ENCODE measurements around the gene HOXA3. TPM values are rescaled to one million over a fixed set of nuclear protein-coding genes. Genes with fewer than 3 reads are reported as not detected.

HOXA3 gene
- total and polyA plus RNA-seq, 4 donors: 3.8 to 20.8 (median 10.9) TPM

GRCh38 chr7:27179503-27180430 lies 27.4 kb upstream of the HOXA3 start:
- H3K4me3 ChIP-seq (ENCODE audit: low read length in 2 of 2): no peak overlapping the region
- WGBS, 2 donors: 17% methylated on average over 54 to 56 of the region's 56 CpGs
- no peaks in the 10 kb centered on the region for H3K9me3 ChIP-seq (ENCODE audit: control insufficient read depth, low read length)
- peak; percentile 81 for ATAC-seq (ENCODE audit: low FRiP score)
- H3K36me3 ChIP-seq (ENCODE audit: control insufficient read depth in 1 of 2, insufficient read depth in 2 of 2, low read length in 1 of 2): no peaks in the 10 kb centered on the region
- intact Hi-C loops (cut with DNase I): no loop called here
- DNase-seq: peak; percentile 72 to 94
- H3K4me1 ChIP-seq (ENCODE audit: control insufficient read depth in 1 of 2, insufficient read depth in 2 of 2, low read length in 2 of 2): no peaks in the 10 kb centered on the region
- no peaks in the 10 kb centered on the region for H3K27me3 ChIP-seq (ENCODE audit: control insufficient read depth in 1 of 2, insufficient read depth in 2 of 2, low read length in 1 of 2)
- H3K27ac ChIP-seq (ENCODE audit: low read depth in 1 of 2, low read length in 2 of 2): no peak overlapping the region

GRCh38 chr7:27179030-27179429 lies 26.6 kb upstream of the HOXA3 start:
- peak in 1 of 2 donors; percentile 12 for DNase-seq
- H3K27ac ChIP-seq (ENCODE audit: low read depth in 1 of 2, low read length in 2 of 2): no peak overlapping the region
- no peaks in the 10 kb centered on the region for H3K9me3 ChIP-seq (ENCODE audit: control insufficient read depth, low read length)
- ATAC-seq (ENCODE audit: low FRiP score): no peak
- intact Hi-C loops (cut with DNase I): no loop called here
- no peaks in the 10 kb centered on the region for H3K4me1 ChIP-seq (ENCODE audit: control insufficient read depth in 1 of 2, insufficient read depth in 2 of 2, low read length in 2 of 2)
- H3K4me3 ChIP-seq (ENCODE audit: low read length in 2 of 2): no peak overlapping the region
- no peaks in the 10 kb centered on the region for H3K27me3 ChIP-seq (ENCODE audit: control insufficient read depth in 1 of 2, insufficient read depth in 2 of 2, low read length in 1 of 2)
- WGBS, 2 donors: 64 to 67% methylated on average over 14 of the region's 14 CpGs
- H3K36me3 ChIP-seq (ENCODE audit: control insufficient read depth in 1 of 2, insufficient read depth in 2 of 2, low read length in 1 of 2): no peaks in the 10 kb centered on the region

GRCh38 chr7:27178366-27178765 lies 26.0 kb upstream of the HOXA3 start:
- WGBS, 2 donors: 96 to 99% methylated on average over 6 of the region's 6 CpGs
- no peaks in the 10 kb centered on the region for H3K27me3 ChIP-seq (ENCODE audit: control insufficient read depth in 1 of 2, insufficient read depth in 2 of 2, low read length in 1 of 2)
- no peaks in the 10 kb centered on the region for H3K36me3 ChIP-seq (ENCODE audit: control insufficient read depth in 1 of 2, insufficient read depth in 2 of 2, low read length in 1 of 2)
- intact Hi-C loops (cut with DNase I): no loop called here
- no peaks in the 10 kb centered on the region for H3K4me1 ChIP-seq (ENCODE audit: control insufficient read depth in 1 of 2, insufficient read depth in 2 of 2, low read length in 2 of 2)
- no peak for ATAC-seq (ENCODE audit: low FRiP score)
- DNase-seq: peak in 1 of 2 donors; percentile 46
- no peak overlapping the region for H3K27ac ChIP-seq (ENCODE audit: low read depth in 1 of 2, low read length in 2 of 2)
- H3K9me3 ChIP-seq (ENCODE audit: control insufficient read depth, low read length): no peaks in the 10 kb centered on the region
- H3K4me3 ChIP-seq (ENCODE audit: low read length in 2 of 2): no peak overlapping the region

GRCh38 chr7:27177795-27178320 lies 25.5 kb upstream of the HOXA3 start:
- intact Hi-C loops (cut with DNase I): no loop called here
- no peak overlapping the region for H3K27ac ChIP-seq (ENCODE audit: low read depth in 1 of 2, low read length in 2 of 2)

GRCh38 chr7:27176962-27177794 lies 24.8 kb upstream of the HOXA3 start:
- H3K27me3 ChIP-seq (ENCODE audit: control insufficient read depth in 1 of 2, insufficient read depth in 2 of 2, low read length in 1 of 2): peaks cover 0 to 1% of the 10 kb centered on the region in 2 donors
- intact Hi-C loops (cut with DNase I): no loop called here
- 91 to 97% methylated on average over 22 of the region's 22 CpGs for WGBS, 2 donors
- DNase-seq: peak in 1 of 2 donors; percentile 57
- H3K4me3 ChIP-seq (ENCODE audit: low read length in 2 of 2): no peak overlapping the region
- H3K9me3 ChIP-seq (ENCODE audit: control insufficient read depth, low read length): no peaks in the 10 kb centered on the region
- H3K4me1 ChIP-seq (ENCODE audit: control insufficient read depth in 1 of 2, insufficient read depth in 2 of 2, low read length in 2 of 2): no peaks in the 10 kb centered on the region
- no peak overlapping the region for H3K27ac ChIP-seq (ENCODE audit: low read depth in 1 of 2, low read length in 2 of 2)
- no peaks in the 10 kb centered on the region for H3K36me3 ChIP-seq (ENCODE audit: control insufficient read depth in 1 of 2, insufficient read depth in 2 of 2, low read length in 1 of 2)
- ATAC-seq (ENCODE audit: low FRiP score): no peak

More at GRCh38 chr7:27177795-27178320, 25.5 kb upstream of the HOXA3 start:
- ATAC-seq (ENCODE audit: low FRiP score) (no peak), DNase-seq (no peak)
- Histone ChIP-seq H3K4me3 (ENCODE audit: low read length in 2 of 2) (no peak overlapping the region), H3K4me1 (ENCODE audit: control insufficient read depth in 1 of 2, insufficient read depth in 2 of 2, low read length in 2 of 2) (no peaks in the 10 kb centered on the region), H3K9me3 (ENCODE audit: control insufficient read depth, low read length) (no peaks in the 10 kb centered on the region), H3K36me3 (ENCODE audit: control insufficient read depth in 1 of 2, insufficient read depth in 2 of 2, low read length in 1 of 2) (no peaks in the 10 kb centered on the region), H3K27me3 (ENCODE audit: control insufficient read depth in 1 of 2, insufficient read depth in 2 of 2, low read length in 1 of 2) (no peaks in the 10 kb centered on the region)
- 92 to 94% methylated on average over 5 of the region's 5 CpGs for WGBS, 2 donors

GRCh38 chr7:27176524-27176845 lies 24.1 kb upstream of the HOXA3 start:
- 94 to 95% methylated on average over 3 of the region's 3 CpGs for WGBS, 2 donors
- Histone ChIP-seq H3K36me3 (ENCODE audit: control insufficient read depth in 1 of 2, insufficient read depth in 2 of 2, low read length in 1 of 2) (no peaks in the 10 kb centered on the region), H3K27ac (ENCODE audit: low read depth in 1 of 2, low read length in 2 of 2) (no peak overlapping the region), H3K4me3 (ENCODE audit: low read length in 2 of 2) (no peak overlapping the region), H3K27me3 (ENCODE audit: control insufficient read depth in 1 of 2, insufficient read depth in 2 of 2, low read length in 1 of 2) (peaks cover 0 to 1% of the 10 kb centered on the region in 2 donors), H3K9me3 (ENCODE audit: control insufficient read depth, low read length) (no peaks in the 10 kb centered on the region), H3K4me1 (ENCODE audit: control insufficient read depth in 1 of 2, insufficient read depth in 2 of 2, low read length in 2 of 2) (no peaks in the 10 kb centered on the region)
- ATAC-seq (ENCODE audit: low FRiP score): no peak
- intact Hi-C loops (cut with DNase I): no loop called here
- peak in 1 of 2 donors; percentile 61 for DNase-seq

GRCh38 chr7:27175626-27176523 lies 23.5 kb upstream of the HOXA3 start:
- H3K4me3 ChIP-seq (ENCODE audit: low read length in 2 of 2): no peak overlapping the region
- DNase-seq (peak; percentile 45 to 75), ATAC-seq (ENCODE audit: low FRiP score) (no peak)
- H3K27ac ChIP-seq (ENCODE audit: low read depth in 1 of 2, low read length in 2 of 2): no peak overlapping the region
- intact Hi-C loops (cut with DNase I): no loop called here
- H3K27me3 ChIP-seq (ENCODE audit: control insufficient read depth in 1 of 2, insufficient read depth in 2 of 2, low read length in 1 of 2): peaks cover 0 to 1% of the 10 kb centered on the region in 2 donors
- H3K4me1 ChIP-seq (ENCODE audit: control insufficient read depth in 1 of 2, insufficient read depth in 2 of 2, low read length in 2 of 2): no peaks in the 10 kb centered on the region
- H3K36me3 ChIP-seq (ENCODE audit: control insufficient read depth in 1 of 2, insufficient read depth in 2 of 2, low read length in 1 of 2): no peaks in the 10 kb centered on the region
- 90 to 92% methylated on average over 40 of the region's 40 CpGs for WGBS, 2 donors
- H3K9me3 ChIP-seq (ENCODE audit: control insufficient read depth, low read length): no peaks in the 10 kb centered on the region

Measured in aorta (tissue), 5 donors.